SK-N-SH (cell line): Measurements from ENCODE around the gene PLSCR2. TPM values are rescaled to one million over a fixed set of nuclear protein-coding genes. Genes with fewer than 3 reads are reported as not detected.

Source experiments
- CTCF ChIA-PET: fragments of 300-600, 350-600 bp; formaldehyde crosslinking; extraction: SDS; loops from one replicate; lab custom pipeline; 2021; lab: Yijun Ruan, JAX
- POLR2A ChIA-PET: fragments of 350-600 bp; sonication (Branson Sonifier 250); formaldehyde crosslinking; extraction: SDS; loops from one replicate; lab custom pipeline; 2020; ENCODE audit warnings: antibody characterized with exemption, inconsistent platforms; lab: Yijun Ruan, JAX
- DNase-seq: peaks from one replicate; pipeline ENCODE4 v3.0.0; 2012
- H2AFZ ChIP-seq: fragments of 200-600 bp; sonication (generic); 2 replicates; pipeline ENCODE4 v1.8.1; 2016; ENCODE audit warnings: antibody characterized with exemption, mild to moderate bottlenecking, low read depth
- H3F3A ChIP-seq: fragments of 200-600 bp; sonication (generic); replicated peaks from 2 replicates; pipeline ENCODE3; 2016; ENCODE audit warnings: antibody characterized with exemption, mild to moderate bottlenecking; ENCODE audit not compliant: insufficient read depth
- H3K27ac ChIP-seq, 2 experiments: fragments of 200-500 bp in 1 of 2; fragments of 200-600 bp in 1 of 2; sonication (Bioruptor generic) in 1 of 2; sonication (generic), shearing (Covaris generic) in 1 of 2; 2 replicates each; pipeline versions ENCODE4 v1.5.1 to v1.6.1; 2014 to 2016; ENCODE audit warnings: low read depth in 2 of 2, inconsistent platforms in 1 of 2, low read length in 1 of 2, mild to moderate bottlenecking in 1 of 2, mixed read lengths in 1 of 2
- H3K27me3 ChIP-seq: fragments of 200-600 bp; sonication (generic), shearing (Covaris generic); 2 replicates; pipeline ENCODE4 v1.6.1; 2016; ENCODE audit warnings: mixed run types; ENCODE audit not compliant: insufficient read depth
- H3K36me3 ChIP-seq, 2 experiments: fragments of 200-500 bp in 1 of 2; fragments of 200-600 bp in 1 of 2; sonication (Bioruptor generic) in 1 of 2; sonication (generic) in 1 of 2; replicated peaks in 1 of 2; 2 replicates each; pipeline versions ENCODE3 to v1.5.1; 2014 to 2016; ENCODE audit warnings: low read length in 1 of 2, mild to moderate bottlenecking in 1 of 2; ENCODE audit not compliant: insufficient read depth in 2 of 2, control insufficient read depth in 1 of 2
- H3K4me1 ChIP-seq, 2 experiments: fragments of 200-500 bp in 1 of 2; fragments of 200-600 bp in 1 of 2; sonication (Bioruptor generic) in 1 of 2; sonication (generic), shearing (Covaris generic) in 1 of 2; 2 replicates each; pipeline versions ENCODE4 v1.5.1 to v1.6.1; 2014 to 2016; ENCODE audit warnings: low read depth in 1 of 2, low read length in 1 of 2, mixed run types in 1 of 2; ENCODE audit not compliant: insufficient read depth in 2 of 2, control insufficient read depth in 1 of 2
- H3K4me2 ChIP-seq: fragments of 200-600 bp; sonication (generic), shearing (Covaris generic); 2 replicates; pipeline ENCODE4 v1.6.1; 2017; ENCODE audit warnings: mixed run types
- H3K4me3 ChIP-seq, 2 experiments: fragments of 200-500 bp in 1 of 2; fragments of 200-600 bp in 1 of 2; sonication (Bioruptor generic) in 1 of 2; sonication (generic), shearing (Covaris generic) in 1 of 2; 2 replicates each; pipeline versions ENCODE4 v1.5.1 to v1.8.1; 2014 to 2016; ENCODE audit warnings: low read depth in 2 of 2, inconsistent platforms in 1 of 2, low read length in 1 of 2, mild to moderate bottlenecking in 1 of 2, mixed read lengths in 1 of 2, moderate library complexity in 1 of 2
- H3K79me2 ChIP-seq: fragments of 200-600 bp; sonication (generic); 2 replicates; pipeline ENCODE4 v1.8.1; 2017; ENCODE audit warnings: mild to moderate bottlenecking; ENCODE audit not compliant: insufficient read depth
- H3K9ac ChIP-seq: fragments of 200-600 bp; sonication (generic); 2 replicates; pipeline ENCODE4 v1.6.1; 2017; ENCODE audit warnings: mixed run types
- H3K9me2 ChIP-seq: fragments of 200-600 bp; sonication (generic); 2 replicates; pipeline ENCODE4 v1.6.1; 2017; ENCODE audit warnings: mixed run types
- H3K9me3 ChIP-seq: fragments of 200-600 bp; sonication (generic); 2 replicates; pipeline ENCODE4 v1.6.1; 2017; ENCODE audit warnings: mixed run types, mild to moderate bottlenecking, moderate library complexity
- H4K20me1 ChIP-seq: fragments of 200-600 bp; sonication (generic); 2 replicates; pipeline ENCODE4 v1.6.1; 2017; ENCODE audit warnings: mild to moderate bottlenecking, mixed run types; ENCODE audit not compliant: insufficient read depth
- CTCF ChIP-seq: fragments of 200-600 bp; sonication (generic); IDR thresholded peaks from 2 replicates; pipeline ENCODE4 v1.6.1; 2017; ENCODE audit warnings: antibody characterized with exemption, mild to moderate bottlenecking, moderate library complexity
- FOSL2 ChIP-seq: IDR thresholded peaks from 2 replicates; pipeline ENCODE4 v1.4.0; 2012; ENCODE audit warnings: low read depth, mild to moderate bottlenecking, moderate library complexity, borderline replicate concordance
- GABPA ChIP-seq: IDR thresholded peaks from 2 replicates; pipeline ENCODE4 v1.4.0; 2012; ENCODE audit warnings: low read depth, mild to moderate bottlenecking
- GATA2 ChIP-seq: sonication (generic); formaldehyde crosslinking; IDR thresholded peaks from 2 replicates; pipeline ENCODE4 v1.5.0; 2020; ENCODE audit warnings: mild to moderate bottlenecking, missing genetic modification reagents
- MAX ChIP-seq: IDR thresholded peaks from 2 replicates; pipeline ENCODE4 v1.4.0; 2012; ENCODE audit warnings: low read depth
- NRF1 ChIP-seq: IDR thresholded peaks from 2 replicates; pipeline ENCODE4 v1.6.1; 2012; ENCODE audit warnings: low read depth, mild to moderate bottlenecking, low read length
- REST ChIP-seq: IDR thresholded peaks from 2 replicates; pipeline ENCODE4 v1.6.1; 2012; ENCODE audit warnings: mild to moderate bottlenecking, low read depth, low read length, moderate library complexity
- RXRA ChIP-seq: IDR thresholded peaks from 2 replicates; pipeline ENCODE4 v1.4.0; 2012; ENCODE audit warnings: low read depth, mild to moderate bottlenecking, borderline replicate concordance
- SIN3A ChIP-seq: IDR thresholded peaks from 2 replicates; pipeline ENCODE4 v1.6.1; 2012; ENCODE audit warnings: low read depth, mild to moderate bottlenecking, low read length, moderate library complexity, borderline replicate concordance
- TCF12 ChIP-seq: IDR thresholded peaks from 2 replicates; pipeline ENCODE4 v1.4.0; 2012
- ZBTB33 ChIP-seq: IDR thresholded peaks from 2 replicates; pipeline ENCODE4 v1.4.0; 2012; ENCODE audit warnings: low read depth, borderline replicate concordance
- WGBS: methylation state at CpG from one replicate; pipeline ENCODE4 v1.1.6; 2017; ENCODE audit warnings: low lambda C conversion rate; 5-methylcytosine and 5-hydroxymethylcytosine counted together
- polyA plus RNA-seq, 3 experiments: library from polyadenylated mRNA; depleted of rRNA; stranded (reverse); fragments of >200 nt; gene quantifications; 2 replicates each; pipeline ENCODE4 v1.2.3, GENCODE V29; 2012

PLSCR2 gene
- polyA plus RNA-seq, 1 of the 3 experiments (the other 2 are of a cell fraction), result not detected

GRCh38 chr3:146396792-146397191 is 72.6 kb downstream of the PLSCR2 start:
- WGBS, result 11% methylated on average over 4 of the region's 4 CpGs
- POLR2A ChIA-PET, result no interaction called here
- Histone ChIP-seq H3K27ac (no peak overlapping the region), H3K9me2 (no peaks in the 10 kb centered on the region), H3F3A (no peaks in the 10 kb centered on the region), H3K9ac (no peak overlapping the region), H3K27me3 (no peaks in the 10 kb centered on the region), H3K36me3 (no peaks in the 10 kb centered on the region), H3K9me3 (no peaks in the 10 kb centered on the region), H3K4me3 (no peak overlapping the region), H3K4me2 (no peak overlapping the region), H4K20me1 (no peaks in the 10 kb centered on the region), H3K4me1 (no peaks in the 10 kb centered on the region), H3K79me2 (no peaks in the 10 kb centered on the region), H2AFZ (no peak overlapping the region)
- TF ChIP-seq MAX (no peak), SIN3A (no peak), RXRA (no peak), REST (no peak), NRF1 (no peak), TCF12 (no peak), CTCF (no peak), GABPA (no peak), ZBTB33 (no peak), FOSL2 (no peak), GATA2 (no peak)
- CTCF ChIA-PET, result no interaction called here
- DNase-seq, result no peak
